Activated naive CD8-positive, alpha-beta T cell treated with anti-CD3 and anti-CD28 coated beads, Interleukin-2, amount 50 U/mL, for 24 hours (primary cell): ENCODE results near the gene NRK.
"Not testable (repeated sequence)": the region's sequence is repeated elsewhere in the genome, so short reads cannot be mapped to it uniquely, and the experiment has no call there.

Source experiments
- ATAC-seq: fragments of 150-1000 bp; cut with Tn5 transposase; one replicate; pipeline ENCODE4 v1.10.0; 2021
- DNase-seq: peaks from one replicate; pipeline ENCODE4 v3.0.0; 2021
- H3K27ac Mint-ChIP-seq: one replicate; pipeline ENCODE4 v1.8.0; 2021; ENCODE audit warnings: mild to moderate bottlenecking, mixed read lengths
- H3K27me3 Mint-ChIP-seq: one replicate; pipeline ENCODE4 v1.8.0; 2021; ENCODE audit warnings: mixed read lengths
- H3K36me3 Mint-ChIP-seq: one replicate; pipeline ENCODE4 v1.8.0; 2021; ENCODE audit warnings: low read depth, mixed read lengths
- H3K4me1 Mint-ChIP-seq: one replicate; pipeline ENCODE4 v1.8.0; 2021; ENCODE audit warnings: mixed read lengths
- H3K4me3 Mint-ChIP-seq: one replicate; pipeline ENCODE4 v1.8.0; 2021; ENCODE audit warnings: mild to moderate bottlenecking, moderate library complexity, mixed read lengths
- H3K9me3 Mint-ChIP-seq: one replicate; pipeline ENCODE4 v1.8.0; 2021; ENCODE audit warnings: mixed read lengths

Gene NRK

GRCh38 chrX:105972690-105973386, 150.5 kb downstream of the NRK start:
- DNase-seq, result no peak
- H3K27ac Mint-ChIP-seq, result no peak overlapping the region
- peaks cover 4% of the 10 kb centered on the region for H3K9me3 Mint-ChIP-seq
- H3K27me3 Mint-ChIP-seq, result no peaks in the 10 kb centered on the region
- no peak overlapping the region for H3K4me3 Mint-ChIP-seq
- H3K36me3 Mint-ChIP-seq, result no peaks in the 10 kb centered on the region
- no peaks in the 10 kb centered on the region for H3K4me1 Mint-ChIP-seq
- ATAC-seq, result no peak

- H3K9me3 Mint-ChIP-seq, result peaks cover 4% of the 10 kb centered on the region
- DNase-seq, result no peak
- no peaks in the 10 kb centered on the region for H3K4me1 Mint-ChIP-seq
- H3K4me3 Mint-ChIP-seq, result no peak overlapping the region
- ATAC-seq, result no peak
- no peaks in the 10 kb centered on the region for H3K27me3 Mint-ChIP-seq
- H3K36me3 Mint-ChIP-seq, result no peaks in the 10 kb centered on the region
- no peak overlapping the region for H3K27ac Mint-ChIP-seq
Observed at GRCh38 chrX:105973387-105973739, 151.0 kb downstream of the NRK start.

GRCh38 chrX:105975382-105975781, 153.0 kb downstream of the NRK start:
- Mint-ChIP-seq H3K4me3 (no peak overlapping the region), H3K9me3 (peaks cover 4% of the 10 kb centered on the region)

GRCh38 chrX:105981772-105982485, 159.6 kb downstream of the NRK start:
- Mint-ChIP-seq H3K9me3 (peaks cover 11% of the 10 kb centered on the region), H3K4me3 (no peak overlapping the region), H3K36me3 (no peaks in the 10 kb centered on the region), H3K27me3 (no peaks in the 10 kb centered on the region), H3K27ac (no peak overlapping the region), H3K4me1 (no peaks in the 10 kb centered on the region)
- no peak for DNase-seq
- ATAC-seq, result no peak

More at GRCh38 chrX:105975382-105975781, 153.0 kb downstream of the NRK start:
- no peaks in the 10 kb centered on the region for H3K4me1 Mint-ChIP-seq
- H3K27ac Mint-ChIP-seq, result no peak overlapping the region
- no peaks in the 10 kb centered on the region for H3K36me3 Mint-ChIP-seq
- no peak for ATAC-seq
- no peaks in the 10 kb centered on the region for H3K27me3 Mint-ChIP-seq
- no peak for DNase-seq

DNA sequence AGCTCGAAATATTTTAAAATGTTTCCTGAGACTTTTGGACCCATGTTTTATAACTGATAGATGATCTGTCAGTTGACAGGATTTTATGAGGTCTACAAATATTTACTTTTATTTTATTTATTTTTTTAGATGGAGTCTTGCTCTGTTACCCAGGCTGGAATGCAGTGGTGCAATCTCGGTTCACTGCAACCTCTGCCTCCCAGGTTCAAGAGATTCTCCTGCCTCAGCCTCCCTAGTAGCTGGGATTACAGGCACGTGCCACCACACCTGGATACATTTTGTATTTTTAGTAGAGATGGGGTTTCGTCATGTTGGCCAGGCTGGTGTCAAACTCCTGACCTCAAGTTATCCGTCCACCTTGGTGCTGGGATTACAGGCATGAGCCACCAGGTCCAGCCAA, 166.1 kb downstream of the NRK start:
- not testable (repeated sequence) for H3K27ac Mint-ChIP-seq, H3K4me1 Mint-ChIP-seq, H3K36me3 Mint-ChIP-seq, H3K4me3 Mint-ChIP-seq, DNase-seq, H3K27me3 Mint-ChIP-seq, ATAC-seq
- peaks cover 10% of the 10 kb centered on the region for H3K9me3 Mint-ChIP-seq

DNA sequence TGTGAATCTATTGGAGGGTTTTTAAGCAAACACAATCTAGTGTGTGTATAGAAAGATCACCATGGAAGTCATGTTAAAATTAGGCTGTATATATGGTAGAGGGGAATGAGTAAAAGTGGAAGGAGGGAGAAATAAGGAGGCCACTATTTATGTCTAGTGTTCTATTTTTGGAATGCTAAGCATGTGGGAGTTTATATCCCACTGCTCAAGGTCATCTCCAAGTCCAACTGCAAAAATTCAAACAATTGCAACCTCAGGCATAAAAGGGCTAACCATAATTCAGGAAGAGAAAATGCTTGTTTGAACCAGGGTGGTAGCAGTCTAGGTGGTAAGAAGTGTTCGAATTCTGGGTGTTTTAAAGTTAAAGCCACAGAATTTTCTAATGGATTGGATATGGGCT, 177.0 kb downstream of the NRK start:
- ATAC-seq, result no peak
- H3K36me3 Mint-ChIP-seq, result no peaks in the 10 kb centered on the region
- no peak overlapping the region for H3K27ac Mint-ChIP-seq
- H3K4me1 Mint-ChIP-seq, result no peaks in the 10 kb centered on the region
- no peaks in the 10 kb centered on the region for H3K27me3 Mint-ChIP-seq
- no peak overlapping the region for H3K4me3 Mint-ChIP-seq
- DNase-seq, result no peak
- H3K9me3 Mint-ChIP-seq, result no peaks in the 10 kb centered on the region

GRCh38 chrX:106000203-106000602, 177.9 kb downstream of the NRK start:
- Mint-ChIP-seq H3K27me3 (no peaks in the 10 kb centered on the region), H3K4me3 (no peak overlapping the region), H3K27ac (no peak overlapping the region), H3K4me1 (no peaks in the 10 kb centered on the region), H3K36me3 (no peaks in the 10 kb centered on the region), H3K9me3 (no peaks in the 10 kb centered on the region)
- ATAC-seq, result no peak
- DNase-seq, result no peak

- H3K4me3 Mint-ChIP-seq, H3K36me3 Mint-ChIP-seq, H3K4me1 Mint-ChIP-seq, H3K27me3 Mint-ChIP-seq, ATAC-seq, H3K27ac Mint-ChIP-seq, DNase-seq, H3K9me3 Mint-ChIP-seq: not testable (repeated sequence)
Observed at GRCh38 chrX:106000609-106001008, 178.3 kb downstream of the NRK start.

DNA sequence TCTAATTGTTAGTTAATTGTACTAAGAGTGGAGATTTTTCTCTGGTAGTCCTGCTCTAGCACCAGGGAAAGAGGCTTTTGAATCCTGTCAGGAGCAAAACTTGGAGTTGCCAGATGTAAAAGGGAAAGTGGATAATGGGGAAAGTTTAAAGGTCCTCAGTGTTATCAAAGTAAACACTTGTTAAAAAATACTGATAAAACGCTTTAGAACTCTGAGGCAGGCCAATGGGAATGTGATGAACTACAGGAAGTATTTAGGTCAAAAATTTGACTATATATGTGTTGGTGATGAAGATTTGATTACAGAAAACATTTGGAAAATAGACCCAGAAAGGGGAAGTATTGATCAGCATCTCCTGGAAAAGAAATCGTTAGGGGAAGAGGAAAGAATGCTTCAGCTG, 183.3 kb downstream of the NRK start:
- Mint-ChIP-seq H3K27ac (no peak overlapping the region), H3K4me3 (no peak overlapping the region), H3K4me1 (no peaks in the 10 kb centered on the region), H3K36me3 (no peaks in the 10 kb centered on the region), H3K9me3 (no peaks in the 10 kb centered on the region), H3K27me3 (no peaks in the 10 kb centered on the region)
- no peak for ATAC-seq
- no peak for DNase-seq

DNA sequence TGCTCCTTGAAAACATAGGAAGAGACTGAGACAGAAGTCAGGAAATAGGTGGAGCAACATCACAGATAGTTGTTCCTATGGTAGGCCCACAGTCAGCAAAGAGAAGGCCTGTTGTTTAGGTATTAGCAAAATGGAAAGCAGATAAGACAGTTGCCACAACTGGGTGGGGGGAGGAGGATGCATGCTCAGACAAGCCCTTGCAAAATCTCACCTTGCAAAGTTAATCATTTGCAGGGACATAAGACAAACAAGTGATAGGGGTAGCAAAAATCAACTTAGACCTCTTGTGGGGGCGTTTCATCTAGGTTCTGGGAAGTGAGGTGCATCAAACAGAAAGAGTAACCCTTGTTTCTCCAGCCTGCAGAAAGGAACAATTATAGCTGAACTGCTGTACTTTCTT, 185.5 kb downstream of the NRK start:
- H3K36me3 Mint-ChIP-seq, result no peaks in the 10 kb centered on the region
- H3K4me1 Mint-ChIP-seq, result no peaks in the 10 kb centered on the region
- no peak for DNase-seq
- H3K27me3 Mint-ChIP-seq, result no peaks in the 10 kb centered on the region
- no peak for ATAC-seq
- H3K27ac Mint-ChIP-seq, result no peak overlapping the region
- no peaks in the 10 kb centered on the region for H3K9me3 Mint-ChIP-seq
- H3K4me3 Mint-ChIP-seq, result no peak overlapping the region
